OCI-LY7 (cell line): ENCODE results near the gene RFT1. TPM values are rescaled to one million over a fixed set of nuclear protein-coding genes. Genes with fewer than 3 reads are reported as not detected.

Experiments
- BruUV-seq: library from RNA; stranded (reverse); fragments of 400-500 nt; replicated peaks from 2 replicates; lab custom pipeline; 2021; lab: Mats Ljungman, UMichigan
- CTCF ChIA-PET: fragments of 300-600 bp; sonication (Branson Sonifier 250); formaldehyde crosslinking; loops from one replicate; lab custom pipeline; 2022; ENCODE audit warnings: antibody characterized with exemption; ENCODE audit not compliant: unreplicated experiment; lab: Charles Lee
- POLR2A ChIA-PET: fragments of 300-600 bp; sonication (Branson Sonifier 250); formaldehyde crosslinking; loops from one replicate; lab custom pipeline; 2022; ENCODE audit warnings: antibody characterized with exemption; lab: Charles Lee
- DNase-seq: peaks from one replicate; pipeline ENCODE4 v3.0.0-alpha.2; 2015; ENCODE audit warnings: low spot score
- H2AFZ ChIP-seq: fragments of 200-600 bp; sonication (generic), shearing (Covaris generic); 2 replicates; pipeline ENCODE4 v1.6.1; 2014; ENCODE audit warnings: mild to moderate bottlenecking, antibody characterized with exemption, low read length, moderate library complexity
- H3K27ac ChIP-seq: fragments of 200-600 bp; sonication (generic); 2 replicates; pipeline ENCODE4 v1.5.1; 2014; ENCODE audit warnings: mixed run types, low read depth, mild to moderate bottlenecking, moderate library complexity, low read length, inconsistent platforms; ENCODE audit not compliant: poor library complexity, severe bottlenecking
- H3K36me3 ChIP-seq: fragments of 200-600 bp; sonication (generic); 2 replicates; pipeline ENCODE4 v1.6.1; 2014; ENCODE audit warnings: mild to moderate bottlenecking, antibody characterized with exemption, low read length, moderate library complexity, mixed read lengths; ENCODE audit not compliant: insufficient read depth
- H3K4me1 ChIP-seq: fragments of 200-600 bp; sonication (generic); 2 replicates; pipeline ENCODE4 v1.5.1; 2014; ENCODE audit warnings: mild to moderate bottlenecking, low read length; ENCODE audit not compliant: insufficient read depth, poor library complexity, severe bottlenecking
- H3K4me2 ChIP-seq: fragments of 200-600 bp; sonication (generic); 2 replicates; pipeline ENCODE4 v1.6.1; 2014; ENCODE audit warnings: mild to moderate bottlenecking, low read length
- H3K4me3 ChIP-seq: fragments of 200-600 bp; sonication (generic); 2 replicates; pipeline ENCODE4 v1.5.1; 2014; ENCODE audit warnings: mild to moderate bottlenecking, low read depth, low read length; ENCODE audit not compliant: poor library complexity, severe bottlenecking
- H3K79me2 ChIP-seq: fragments of 200-600 bp; sonication (generic); 2 replicates; pipeline ENCODE4 v1.6.1; 2016; ENCODE audit warnings: low read depth, mild to moderate bottlenecking, low read length, moderate library complexity, mixed read lengths; ENCODE audit not compliant: insufficient read depth
- H3K9me2 ChIP-seq: fragments of 200-600 bp; sonication (generic); 2 replicates; pipeline ENCODE4 v1.6.1; 2016; ENCODE audit warnings: mild to moderate bottlenecking, low read length, mixed read lengths; ENCODE audit not compliant: insufficient read depth
- H3K9me3 ChIP-seq: fragments of 200-600 bp; sonication (generic); 2 replicates; pipeline ENCODE4 v1.6.1; 2014; ENCODE audit warnings: mild to moderate bottlenecking, mixed run types, low read length, mixed read lengths
- H4K20me1 ChIP-seq: fragments of 200-600 bp; sonication (generic); 2 replicates; pipeline ENCODE4 v1.6.1; 2014; ENCODE audit warnings: mild to moderate bottlenecking, antibody characterized with exemption, low read length, moderate library complexity, mixed read lengths; ENCODE audit not compliant: insufficient read depth
- EZH2phosphoT487 ChIP-seq: fragments of 200-600 bp; sonication (generic); IDR thresholded peaks from 2 replicates; pipeline ENCODE4 v1.6.1; 2018; ENCODE audit warnings: low read depth, borderline replicate concordance, mild to moderate bottlenecking, mixed run types, antibody characterized with exemption, low read length, moderate library complexity, mixed read lengths
- intact Hi-C: fragments of 100-400 bp; cut with micrococcal nuclease; formaldehyde crosslinking; loops from one replicate; pipeline ENCODE4 v1.10.0; 2022; ENCODE audit not compliant: unreplicated experiment
- total RNA-seq, 2 experiments: library from RNA; depleted of rRNA in 1 of 2; stranded (reverse); fragments of >200 nt in 1 of 2; shearing (Covaris generic) in 1 of 2; gene quantifications; 2 replicates each; pipeline ENCODE4 v1.2.3, GENCODE V29; 2014 to 2022
- TF ChIP-seq, protein P1 (sequence below): fragments of 200-600 bp; sonication (generic); conservative IDR thresholded peaks from 2 replicates; pipeline ENCODE4 v1.5.1; 2014; ENCODE audit warnings: mild to moderate bottlenecking, antibody characterized with exemption, low read length, moderate library complexity, mixed read lengths

RFT1 gene
- total RNA-seq, 2 experiments from 2014 or later: 9.9 to 34.7 TPM

DNA sequence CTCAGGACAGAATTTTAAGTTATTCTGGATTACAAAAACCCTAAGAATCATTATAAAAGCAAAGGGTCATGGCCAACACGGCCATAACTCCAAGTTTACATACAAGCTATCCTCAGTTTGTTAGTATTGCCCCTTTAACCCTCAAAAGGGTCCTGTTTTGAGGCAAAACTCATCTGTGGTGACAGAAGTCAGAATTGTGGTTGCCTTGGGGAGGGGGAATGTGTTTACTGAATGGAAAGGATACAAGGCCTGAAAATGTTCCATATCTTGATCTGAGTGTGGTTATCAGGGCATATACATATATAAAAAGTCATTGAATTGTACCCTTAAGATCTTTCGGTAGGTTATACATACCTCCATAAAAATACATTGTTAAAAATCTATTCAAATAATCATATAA lies 86.5 kb downstream of the RFT1 start:
- ChIA-PET CTCF (no interaction called here), POLR2A (interaction anchor here (0.7 to 1.0 kb wide), 4 partner anchors 14 to 195 kb away, joined by 3 to 4 read pairs (median 4); no protein-coding TSS in a partner anchor)
- Histone ChIP-seq H3K27ac (no peak overlapping the region), H3K79me2 (peaks cover 8% of the 10 kb centered on the region; the same call in 1 of the 2 replicates), H3K4me1 (peaks cover 22% of the 10 kb centered on the region), H3K36me3 (no peaks in the 10 kb centered on the region), H3K4me3 (no peak overlapping the region), H3K4me2 (peak overlapping the region; percentile 98; the same call in 1 of the 2 replicates), H4K20me1 (peaks cover 7% of the 10 kb centered on the region; the same call in 1 of the 2 replicates), H3K9me2 (no peaks in the 10 kb centered on the region), H3K9me3 (no peaks in the 10 kb centered on the region), H2AFZ (no peak overlapping the region)
- DNase-seq: no peak
- BruUV-seq: no TSS peak
- TF ChIP-seq, protein P1, sequence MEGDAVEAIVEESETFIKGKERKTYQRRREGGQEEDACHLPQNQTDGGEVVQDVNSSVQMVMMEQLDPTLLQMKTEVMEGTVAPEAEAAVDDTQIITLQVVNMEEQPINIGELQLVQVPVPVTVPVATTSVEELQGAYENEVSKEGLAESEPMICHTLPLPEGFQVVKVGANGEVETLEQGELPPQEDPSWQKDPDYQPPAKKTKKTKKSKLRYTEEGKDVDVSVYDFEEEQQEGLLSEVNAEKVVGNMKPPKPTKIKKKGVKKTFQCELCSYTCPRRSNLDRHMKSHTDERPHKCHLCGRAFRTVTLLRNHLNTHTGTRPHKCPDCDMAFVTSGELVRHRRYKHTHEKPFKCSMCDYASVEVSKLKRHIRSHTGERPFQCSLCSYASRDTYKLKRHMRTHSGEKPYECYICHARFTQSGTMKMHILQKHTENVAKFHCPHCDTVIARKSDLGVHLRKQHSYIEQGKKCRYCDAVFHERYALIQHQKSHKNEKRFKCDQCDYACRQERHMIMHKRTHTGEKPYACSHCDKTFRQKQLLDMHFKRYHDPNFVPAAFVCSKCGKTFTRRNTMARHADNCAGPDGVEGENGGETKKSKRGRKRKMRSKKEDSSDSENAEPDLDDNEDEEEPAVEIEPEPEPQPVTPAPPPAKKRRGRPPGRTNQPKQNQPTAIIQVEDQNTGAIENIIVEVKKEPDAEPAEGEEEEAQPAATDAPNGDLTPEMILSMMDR: no peak
- intact Hi-C loops: loop anchor here (10.0 kb wide), 1 partner anchor 109 kb away; no protein-coding TSS in a partner anchor

DNA sequence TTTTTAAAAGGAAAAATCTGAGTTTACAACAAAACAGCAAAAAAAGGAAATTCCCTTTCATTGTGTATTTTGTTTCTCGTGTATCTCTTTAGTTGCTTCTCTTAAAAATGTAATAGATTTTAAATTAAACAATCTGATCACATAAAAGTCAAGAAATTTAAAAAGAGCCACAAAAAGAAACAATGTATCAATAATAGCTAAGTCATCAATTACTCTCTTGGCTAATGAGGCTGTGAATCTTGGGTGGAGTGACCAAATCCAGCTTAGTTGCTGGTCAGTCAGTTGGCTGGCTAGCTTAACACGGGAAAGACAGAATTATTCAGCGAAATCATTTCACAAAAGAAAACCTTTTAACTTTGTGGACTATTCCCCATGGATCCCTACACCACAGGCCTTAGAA lies 87.6 kb downstream of the RFT1 start:
- Histone ChIP-seq H3K9me3 (no peaks in the 10 kb centered on the region), H2AFZ (no peak overlapping the region), H3K27ac (no peak overlapping the region), H3K4me1 (peaks cover 22% of the 10 kb centered on the region), H3K4me2 (no peak overlapping the region), H3K36me3 (no peaks in the 10 kb centered on the region), H3K9me2 (no peaks in the 10 kb centered on the region), H3K4me3 (no peak overlapping the region), H3K79me2 (peaks cover 8% of the 10 kb centered on the region; the same call in 1 of the 2 replicates), H4K20me1 (peaks cover 7% of the 10 kb centered on the region; the same call in 1 of the 2 replicates)
- TF ChIP-seq EZH2phosphoT487: no peak
- TF ChIP-seq, protein P1: no peak
- POLR2A ChIA-PET: no interaction called here
- no TSS peak for BruUV-seq
- intact Hi-C loops: loop anchor here (10.0 kb wide), 1 partner anchor 108 kb away; no protein-coding TSS in a partner anchor
- no peak for DNase-seq
- CTCF ChIA-PET: interaction anchor here (0.5 kb wide), 1 partner anchor 208 kb away, joined by 3 read pairs; no protein-coding TSS in a partner anchor

DNA sequence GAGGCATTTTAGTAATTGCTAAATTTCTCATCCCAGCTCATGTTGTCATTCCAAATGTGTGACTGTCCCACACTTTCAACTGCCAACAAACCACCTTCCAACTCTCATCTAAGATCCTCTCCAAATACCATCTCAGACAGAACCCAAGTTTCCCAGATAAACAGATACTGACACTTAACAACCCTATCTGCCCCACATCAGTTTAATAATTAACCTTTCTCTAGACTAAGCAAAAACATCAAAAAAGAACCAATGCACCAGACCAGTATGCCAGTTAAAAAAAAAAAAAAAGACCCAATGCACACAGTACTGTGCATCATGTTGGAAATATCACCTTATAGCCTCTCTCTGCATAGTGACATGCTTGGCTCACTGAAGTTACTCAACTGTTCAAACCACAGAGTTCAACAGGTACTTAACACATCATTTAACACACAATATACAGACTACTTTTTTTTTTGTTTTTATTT lies 89.8 kb downstream of the RFT1 start:
- H2AFZ ChIP-seq: no peak overlapping the region
- peaks cover 13% of the 10 kb centered on the region for H3K4me1 ChIP-seq
- no peak for TF ChIP-seq EZH2phosphoT487
- TF ChIP-seq, protein P1: no peak
- no peak overlapping the region for H3K27ac ChIP-seq
- intact Hi-C loops: loop anchor here (10.0 kb wide), 1 partner anchor 106 kb away; no protein-coding TSS in a partner anchor
- no peak overlapping the region for H3K4me2 ChIP-seq
- H4K20me1 ChIP-seq: peaks cover 7% of the 10 kb centered on the region; the same call in 1 of the 2 replicates
- DNase-seq: no peak
- H3K4me3 ChIP-seq: no peak overlapping the region
- BruUV-seq: no TSS peak
- peaks cover 8% of the 10 kb centered on the region; the same call in 1 of the 2 replicates for H3K79me2 ChIP-seq
- ChIA-PET POLR2A (no interaction called here), CTCF (no interaction called here)
- no peaks in the 10 kb centered on the region for H3K36me3 ChIP-seq
- no peaks in the 10 kb centered on the region for H3K9me2 ChIP-seq
- no peaks in the 10 kb centered on the region for H3K9me3 ChIP-seq
